ENCODE data around the gene ACIN1. TPM values are rescaled to one million over a fixed set of nuclear protein-coding genes. Genes with fewer than 3 reads are reported as not detected.

Gene ACIN1
- polyA plus RNA-seq, 1 donor (not counting 4 experiments of a cell fraction or from before 2014, with no cell fraction given), result 104 TPM

DNA sequence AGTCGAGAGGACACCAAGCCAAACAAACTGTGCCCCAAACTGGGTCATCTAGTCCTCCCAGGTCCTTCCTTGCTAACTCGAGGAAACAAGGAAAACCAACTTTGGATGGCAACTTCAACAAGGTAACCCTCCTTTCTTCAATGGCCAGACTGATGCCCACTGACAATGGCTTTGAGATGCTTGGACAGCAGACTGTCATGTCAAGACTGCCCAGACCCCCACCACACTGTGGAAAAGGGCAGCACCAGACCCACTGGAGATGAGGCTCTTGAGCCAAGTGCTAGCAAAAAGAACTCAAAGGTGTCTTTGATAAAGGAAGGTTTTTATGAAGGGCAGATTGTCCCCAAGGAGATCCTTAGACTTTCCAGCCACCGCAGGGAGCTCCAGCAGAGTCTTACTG lies 28.6 kb downstream of the ACIN1 start:
- FAIRE-seq (no peak), DNase-seq (ENCODE audit: low read depth, low spot score) (no peak)
- Histone ChIP-seq H3K4me1 (ENCODE audit: control insufficient read depth, extremely low read depth, insufficient read depth, low read length) (peaks cover 28% of the 10 kb centered on the region), H3K4me2 (ENCODE audit: control insufficient read depth, extremely low read depth, insufficient read depth, low read depth, low read length) (no peak overlapping the region), H3K9me3 (ENCODE audit: control insufficient read depth, low read depth, low read length) (no peaks in the 10 kb centered on the region), H3K27me3 (ENCODE audit: control insufficient read depth, extremely low read depth, insufficient read depth, low read length) (no peaks in the 10 kb centered on the region), H3K79me2 (ENCODE audit: control insufficient read depth, insufficient read depth, low read length) (peaks cover 51% of the 10 kb centered on the region), H3K9ac (ENCODE audit: control insufficient read depth, extremely low read depth, insufficient read depth, low read length) (no peak overlapping the region), H2AFZ (ENCODE audit: control insufficient read depth, low read length) (no peak overlapping the region), H4K20me1 (ENCODE audit: control insufficient read depth, extremely low read depth, insufficient read depth, low read length) (peaks cover 19% of the 10 kb centered on the region), H3K4me3 (ENCODE audit: control insufficient read depth in 2 of 3, extremely low read depth in 1 of 3, insufficient read depth in 2 of 3, low read depth in 1 of 3, low read length in 3 of 3) (no peak overlapping the region), H3K36me3 (ENCODE audit: control insufficient read depth in 2 of 2, extremely low read depth in 1 of 2, insufficient read depth in 2 of 2, low read length in 2 of 2) (peaks cover 54 to 66% of the 10 kb centered on the region in 2 experiments), H3K9me1 (ENCODE audit: control insufficient read depth, extremely low read depth, insufficient read depth, low read length) (peaks cover 4% of the 10 kb centered on the region), H3K27ac (ENCODE audit: control insufficient read depth, insufficient read depth, low read length) (no peak overlapping the region)
- no peak for TF ChIP-seq EZH2 (IDR thresholded peaks at IDR 0.05; ENCODE audit: low read length)
- TF ChIP-seq, protein P1, sequence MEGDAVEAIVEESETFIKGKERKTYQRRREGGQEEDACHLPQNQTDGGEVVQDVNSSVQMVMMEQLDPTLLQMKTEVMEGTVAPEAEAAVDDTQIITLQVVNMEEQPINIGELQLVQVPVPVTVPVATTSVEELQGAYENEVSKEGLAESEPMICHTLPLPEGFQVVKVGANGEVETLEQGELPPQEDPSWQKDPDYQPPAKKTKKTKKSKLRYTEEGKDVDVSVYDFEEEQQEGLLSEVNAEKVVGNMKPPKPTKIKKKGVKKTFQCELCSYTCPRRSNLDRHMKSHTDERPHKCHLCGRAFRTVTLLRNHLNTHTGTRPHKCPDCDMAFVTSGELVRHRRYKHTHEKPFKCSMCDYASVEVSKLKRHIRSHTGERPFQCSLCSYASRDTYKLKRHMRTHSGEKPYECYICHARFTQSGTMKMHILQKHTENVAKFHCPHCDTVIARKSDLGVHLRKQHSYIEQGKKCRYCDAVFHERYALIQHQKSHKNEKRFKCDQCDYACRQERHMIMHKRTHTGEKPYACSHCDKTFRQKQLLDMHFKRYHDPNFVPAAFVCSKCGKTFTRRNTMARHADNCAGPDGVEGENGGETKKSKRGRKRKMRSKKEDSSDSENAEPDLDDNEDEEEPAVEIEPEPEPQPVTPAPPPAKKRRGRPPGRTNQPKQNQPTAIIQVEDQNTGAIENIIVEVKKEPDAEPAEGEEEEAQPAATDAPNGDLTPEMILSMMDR (optimal IDR thresholded peaks at IDR 0.05 in 1 of 3, IDR thresholded peaks at IDR 0.05 in 1 of 3, conservative IDR thresholded peaks at IDR 0.05 in 1 of 3; ENCODE audit: extremely low read depth in 1 of 3, insufficient read depth in 2 of 3, low read length in 3 of 3), result no peak
- dilution Hi-C loops (cut with MboI; ENCODE audit: extremely low pct_ligation_motif_present, low sequenced_read_pairs), result no loop called here

DNA sequence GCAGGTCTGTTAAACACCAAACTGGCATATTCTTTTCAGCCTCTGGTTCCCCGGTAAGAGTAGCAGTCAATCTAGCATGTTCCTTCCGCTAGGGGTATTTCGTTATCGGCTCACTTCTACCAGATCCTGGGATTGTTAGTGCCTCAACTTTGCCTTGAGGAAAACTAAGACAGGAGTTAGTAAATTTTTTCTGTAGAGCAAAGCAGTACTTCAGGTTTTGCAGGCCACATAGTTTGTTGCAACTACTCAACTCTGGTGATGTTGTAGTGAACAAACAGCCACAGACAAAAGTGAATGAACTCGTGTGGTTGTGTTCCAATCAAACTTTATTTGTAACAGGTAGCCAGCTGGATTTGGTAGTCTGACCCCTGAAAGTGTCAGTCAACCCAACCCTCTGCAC lies 31.3 kb downstream of the ACIN1 start:
- no peak overlapping the region for H3K4me3 ChIP-seq (ENCODE audit: control insufficient read depth in 2 of 3, extremely low read depth in 1 of 3, insufficient read depth in 2 of 3, low read depth in 1 of 3, low read length in 3 of 3)
- TF ChIP-seq, protein P1 (optimal IDR thresholded peaks at IDR 0.05 in 1 of 3, IDR thresholded peaks at IDR 0.05 in 1 of 3, conservative IDR thresholded peaks at IDR 0.05 in 1 of 3; ENCODE audit: extremely low read depth in 1 of 3, insufficient read depth in 2 of 3, low read length in 3 of 3), result no peak
- TF ChIP-seq EZH2 (IDR thresholded peaks at IDR 0.05; ENCODE audit: low read length), result no peak
- H2AFZ ChIP-seq (ENCODE audit: control insufficient read depth, low read length), result no peak overlapping the region
- DNase-seq (ENCODE audit: low read depth, low spot score) (no peak), FAIRE-seq (no peak)
- dilution Hi-C loops (cut with MboI; ENCODE audit: extremely low pct_ligation_motif_present, low sequenced_read_pairs), result no loop called here
- H3K36me3 ChIP-seq (ENCODE audit: control insufficient read depth in 2 of 2, extremely low read depth in 1 of 2, insufficient read depth in 2 of 2, low read length in 2 of 2), result peaks cover 63 to 75% of the 10 kb centered on the region in 2 experiments
- peaks cover 4% of the 10 kb centered on the region for H3K9me1 ChIP-seq (ENCODE audit: control insufficient read depth, extremely low read depth, insufficient read depth, low read length)
- H3K4me2 ChIP-seq (ENCODE audit: control insufficient read depth, extremely low read depth, insufficient read depth, low read depth, low read length), result no peak overlapping the region
- peaks cover 17% of the 10 kb centered on the region for H3K4me1 ChIP-seq (ENCODE audit: control insufficient read depth, extremely low read depth, insufficient read depth, low read length)
- H3K79me2 ChIP-seq (ENCODE audit: control insufficient read depth, insufficient read depth, low read length), result peaks cover 36% of the 10 kb centered on the region
- peaks cover 17% of the 10 kb centered on the region for H4K20me1 ChIP-seq (ENCODE audit: control insufficient read depth, extremely low read depth, insufficient read depth, low read length)
- H3K9me3 ChIP-seq (ENCODE audit: control insufficient read depth, low read depth, low read length), result no peaks in the 10 kb centered on the region
- H3K9ac ChIP-seq (ENCODE audit: control insufficient read depth, extremely low read depth, insufficient read depth, low read length), result no peak overlapping the region
- no peaks in the 10 kb centered on the region for H3K27me3 ChIP-seq (ENCODE audit: control insufficient read depth, extremely low read depth, insufficient read depth, low read length)
- H3K27ac ChIP-seq (ENCODE audit: control insufficient read depth, insufficient read depth, low read length), result no peak overlapping the region

Measured in keratinocyte (primary cell).